LNCAP (cell line): ENCODE measurements around the gene STMP1.

ENCODE experiments used
- TF ChIP-seq, protein P1 (sequence below): fragments of 450-650 bp; IDR thresholded peaks from 2 replicates; pipeline ENCODE4 v1.5.1; 2017; ENCODE audit warnings: mild to moderate bottlenecking

The STMP1 gene

GRCh38 chr7:135658564-135658963 lies 3.8 kb upstream of the STMP1 start:
- TF ChIP-seq, protein P1, sequence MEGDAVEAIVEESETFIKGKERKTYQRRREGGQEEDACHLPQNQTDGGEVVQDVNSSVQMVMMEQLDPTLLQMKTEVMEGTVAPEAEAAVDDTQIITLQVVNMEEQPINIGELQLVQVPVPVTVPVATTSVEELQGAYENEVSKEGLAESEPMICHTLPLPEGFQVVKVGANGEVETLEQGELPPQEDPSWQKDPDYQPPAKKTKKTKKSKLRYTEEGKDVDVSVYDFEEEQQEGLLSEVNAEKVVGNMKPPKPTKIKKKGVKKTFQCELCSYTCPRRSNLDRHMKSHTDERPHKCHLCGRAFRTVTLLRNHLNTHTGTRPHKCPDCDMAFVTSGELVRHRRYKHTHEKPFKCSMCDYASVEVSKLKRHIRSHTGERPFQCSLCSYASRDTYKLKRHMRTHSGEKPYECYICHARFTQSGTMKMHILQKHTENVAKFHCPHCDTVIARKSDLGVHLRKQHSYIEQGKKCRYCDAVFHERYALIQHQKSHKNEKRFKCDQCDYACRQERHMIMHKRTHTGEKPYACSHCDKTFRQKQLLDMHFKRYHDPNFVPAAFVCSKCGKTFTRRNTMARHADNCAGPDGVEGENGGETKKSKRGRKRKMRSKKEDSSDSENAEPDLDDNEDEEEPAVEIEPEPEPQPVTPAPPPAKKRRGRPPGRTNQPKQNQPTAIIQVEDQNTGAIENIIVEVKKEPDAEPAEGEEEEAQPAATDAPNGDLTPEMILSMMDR, result no peak

DNA sequence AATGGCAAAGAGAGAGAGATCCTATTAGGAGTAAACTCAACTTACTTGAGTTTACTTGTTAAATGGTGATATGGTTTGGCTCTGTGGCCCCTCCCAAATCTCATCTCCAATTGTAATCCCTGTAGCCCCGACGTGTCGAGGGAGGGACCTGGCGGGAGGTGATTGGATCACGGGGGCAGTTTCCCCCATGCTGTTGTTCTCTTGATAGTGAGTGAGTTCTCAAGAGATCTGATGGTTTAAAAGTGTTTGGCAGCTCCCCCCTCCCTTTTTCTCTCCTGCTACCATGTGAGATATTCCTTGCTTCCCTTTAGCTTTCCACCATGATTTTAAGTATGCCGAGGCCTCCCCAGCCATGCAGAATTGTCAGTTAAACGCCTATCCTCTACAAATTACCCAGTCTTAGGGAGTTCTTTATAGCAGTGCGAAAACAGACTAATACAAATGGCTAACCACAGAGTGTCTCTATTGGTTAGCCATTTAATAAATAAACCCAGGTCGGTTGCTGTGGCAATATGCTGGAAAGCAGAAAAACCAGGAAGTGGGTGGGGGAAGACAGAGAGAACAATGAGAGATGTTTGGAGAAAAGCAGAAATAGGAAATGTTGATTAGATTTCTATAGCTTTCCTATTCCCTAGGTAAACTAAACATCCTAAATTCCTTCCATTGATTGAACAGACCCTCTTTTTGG lies 3.0 kb upstream of the STMP1 start:
- TF ChIP-seq, protein P1, result no peak

GRCh38 chr7:135661311-135662122 lies 797 bp upstream of the STMP1 start:
- TF ChIP-seq, protein P1, result no peak

DNA sequence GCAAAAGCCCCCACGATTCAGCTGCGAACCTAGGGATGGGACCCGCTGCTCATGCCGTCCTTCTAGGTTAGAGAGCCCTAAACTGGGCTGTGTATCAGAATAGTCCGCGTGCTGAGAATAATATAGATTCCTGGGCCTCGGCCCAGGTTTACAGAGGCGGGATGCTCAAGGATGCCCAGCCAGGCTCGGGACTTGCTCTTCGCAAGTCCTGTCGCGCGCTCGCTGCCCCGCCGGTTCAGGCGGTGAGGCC lies 266 bp upstream of the STMP1 start:
- TF ChIP-seq, protein P1, result no peak; the same call in 1 of the 2 replicates

DNA sequence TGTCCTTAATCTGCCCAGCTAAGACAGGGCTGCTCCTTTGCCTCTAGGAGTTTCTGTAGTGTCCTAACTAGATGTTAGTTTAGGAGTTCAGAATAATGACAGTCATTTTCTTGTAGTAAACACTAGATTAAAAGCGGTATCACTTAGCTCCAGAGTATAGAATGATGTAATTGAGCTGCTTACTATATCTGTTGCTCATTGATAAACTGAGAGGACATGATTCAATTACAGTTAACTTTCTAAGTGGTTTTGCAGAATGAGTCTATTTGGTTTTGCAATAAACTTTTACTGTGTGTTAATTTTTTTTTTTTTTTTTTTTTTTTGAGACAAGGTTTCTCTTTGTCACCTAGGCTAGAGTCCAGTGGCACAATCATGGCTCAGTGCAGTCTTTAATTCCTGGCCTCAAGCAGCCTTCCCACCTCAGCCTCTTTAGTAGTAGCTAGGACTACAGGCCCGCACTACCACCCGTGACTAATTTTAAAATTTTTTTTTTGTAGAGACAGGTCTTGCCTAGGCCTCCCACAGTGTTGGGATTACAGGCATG lies 1.8 kb downstream of the STMP1 start:
- TF ChIP-seq, protein P1, result no peak

DNA sequence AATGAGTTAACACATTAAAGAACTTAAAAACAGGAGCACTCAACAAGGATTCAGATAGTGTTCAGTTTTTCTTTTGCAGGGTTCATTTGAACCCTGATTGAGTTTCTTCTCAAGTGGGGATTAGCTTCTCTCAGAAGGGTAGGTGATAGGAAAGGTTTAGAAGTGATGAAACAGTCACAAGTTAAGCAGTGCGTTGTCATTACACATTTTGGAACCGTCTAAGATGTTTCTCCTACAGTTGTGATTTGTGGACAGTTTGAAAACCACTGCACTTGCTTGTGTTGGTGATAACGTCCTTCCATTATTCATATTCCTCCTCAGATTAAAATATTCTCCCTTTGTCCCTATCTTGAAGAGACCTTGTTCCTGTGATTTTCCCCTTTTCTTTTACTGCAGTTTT lies 2.7 kb downstream of the STMP1 start:
- TF ChIP-seq, protein P1, result no peak

DNA sequence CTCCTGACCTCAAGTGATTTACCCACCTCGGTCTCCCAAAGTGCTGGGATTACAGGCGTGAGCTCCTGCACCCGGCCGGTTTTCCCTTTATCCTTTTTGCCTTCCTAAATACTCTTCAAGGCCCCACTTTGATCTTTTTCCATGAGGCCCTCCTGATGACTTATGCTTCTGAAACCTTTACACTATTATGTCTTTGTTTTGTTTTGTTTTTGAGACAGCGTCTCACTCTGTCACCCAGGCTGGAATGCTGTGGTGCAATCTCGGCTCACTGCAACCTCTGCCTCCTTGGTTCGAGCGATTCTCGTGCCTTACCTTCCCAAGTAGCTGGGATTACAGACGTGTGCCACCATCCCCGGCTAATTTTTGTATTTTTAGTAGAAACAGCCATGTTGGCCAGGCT lies 3.8 kb downstream of the STMP1 start:
- TF ChIP-seq, protein P1, result no peak
